ENCODE data around the gene DMRT2.

Gene DMRT2

GRCh38 chr9:1050125-1050895 lies at the start of gene DMRT2:
TSS of gene DMRT2 (plus strand) at chr9:1050357. CDS start at chr9:1051614, 1,257 bp downstream.
- peak; percentile 93 for DNase-seq (ENCODE audit: low spot score)

DNA sequence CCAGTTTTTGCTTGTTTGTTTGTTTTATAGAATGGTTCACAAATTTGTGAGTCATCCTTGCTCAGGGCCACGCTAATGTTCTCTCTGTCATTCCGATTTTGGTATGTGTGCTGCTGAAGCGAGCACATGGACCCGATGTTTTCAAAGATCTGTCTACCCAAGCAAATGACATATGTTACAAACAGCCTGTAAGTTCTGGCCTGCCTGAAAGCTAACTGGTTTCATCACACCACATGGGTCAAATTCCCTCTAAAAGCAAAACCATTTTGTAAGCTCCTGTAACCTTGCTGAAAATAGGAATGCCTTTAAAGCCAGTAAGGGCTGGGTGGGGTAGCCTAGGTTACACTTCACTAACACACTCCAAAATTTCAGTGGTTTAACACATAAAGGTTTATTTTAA lies 48.3 kb upstream of the DMRT2 start:
- DNase-seq (ENCODE audit: low spot score): no peak

- no peak for DNase-seq (ENCODE audit: low spot score)
Observed at GRCh38 chr9:1002678-1003077, 47.5 kb upstream of the DMRT2 start.

GRCh38 chr9:1005043-1005667 lies 45.0 kb upstream of the DMRT2 start:
- peak; percentile 72 for DNase-seq (ENCODE audit: low spot score)

GRCh38 chr9:1007312-1007711 lies 42.8 kb upstream of the DMRT2 start:
- no peak for DNase-seq (ENCODE audit: low spot score)

DNA sequence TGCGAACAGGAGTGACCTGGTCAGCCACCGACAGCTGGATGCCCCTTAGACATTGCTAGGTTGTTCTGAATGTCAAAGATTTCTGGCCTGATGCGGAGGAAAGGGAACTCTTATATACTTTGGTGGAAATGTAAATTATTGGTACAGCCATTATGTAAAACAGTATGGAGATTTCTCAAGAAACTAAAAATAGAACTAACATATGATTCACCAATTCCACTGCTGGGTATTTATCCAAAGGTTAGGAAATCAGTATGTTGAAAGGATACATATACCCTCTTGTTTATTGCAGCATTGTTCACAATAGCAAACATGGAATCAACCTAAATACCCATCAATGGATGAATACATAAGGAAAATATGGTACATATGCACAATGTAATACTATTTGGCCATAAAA lies 41.9 kb upstream of the DMRT2 start:
- no peak for DNase-seq (ENCODE audit: low spot score)

DNA sequence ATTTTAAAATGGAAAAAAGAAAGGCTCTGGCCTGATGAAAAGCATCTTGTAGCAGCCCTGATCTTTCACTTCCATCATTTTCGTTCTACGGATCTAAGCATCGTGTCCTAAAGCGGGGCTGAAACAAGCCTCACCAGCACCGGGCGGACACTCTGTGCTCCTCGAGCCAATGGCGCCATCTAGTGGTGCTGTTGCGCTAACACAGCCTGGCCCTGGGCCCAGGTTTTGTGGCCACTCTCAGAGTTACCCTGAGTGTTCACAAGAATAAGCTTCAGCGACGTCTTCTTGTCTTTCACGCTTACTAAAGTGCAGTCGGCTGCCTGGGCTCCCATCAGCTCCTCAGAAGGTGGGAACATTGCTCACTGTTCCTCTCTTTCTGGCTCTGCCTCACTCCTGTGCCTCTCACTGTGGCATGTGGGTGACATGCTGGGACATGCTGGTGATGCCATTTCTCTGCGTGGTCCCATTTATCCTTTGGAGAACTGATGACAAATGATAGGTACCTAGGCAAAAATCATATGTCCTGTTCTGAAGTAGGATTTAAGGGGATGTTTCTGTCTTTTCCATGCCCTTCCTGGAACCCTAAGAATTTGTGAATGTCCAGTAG lies 41.0 kb upstream of the DMRT2 start:
- DNase-seq (ENCODE audit: low spot score): peak; percentile 79

DNA sequence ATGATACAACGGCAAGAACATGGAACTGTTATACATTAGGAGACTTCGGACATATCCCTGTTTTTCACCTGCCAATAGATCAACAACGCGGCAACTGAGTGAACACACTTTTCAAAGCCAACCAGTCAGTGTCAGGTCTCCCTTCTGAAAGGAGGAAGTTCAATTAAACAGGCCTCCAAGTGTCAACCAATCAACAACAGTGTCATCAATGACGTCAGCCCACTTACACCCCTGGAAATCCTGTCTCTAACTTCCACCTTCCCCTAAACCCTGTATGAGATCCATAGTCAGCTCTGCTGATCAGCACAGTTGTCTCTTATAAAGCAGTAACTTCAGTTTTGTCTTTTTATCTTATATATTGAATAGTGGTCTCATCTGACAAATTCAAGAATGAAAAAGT lies 37.1 kb upstream of the DMRT2 start:
- no peak for DNase-seq (ENCODE audit: low spot score)

DNA sequence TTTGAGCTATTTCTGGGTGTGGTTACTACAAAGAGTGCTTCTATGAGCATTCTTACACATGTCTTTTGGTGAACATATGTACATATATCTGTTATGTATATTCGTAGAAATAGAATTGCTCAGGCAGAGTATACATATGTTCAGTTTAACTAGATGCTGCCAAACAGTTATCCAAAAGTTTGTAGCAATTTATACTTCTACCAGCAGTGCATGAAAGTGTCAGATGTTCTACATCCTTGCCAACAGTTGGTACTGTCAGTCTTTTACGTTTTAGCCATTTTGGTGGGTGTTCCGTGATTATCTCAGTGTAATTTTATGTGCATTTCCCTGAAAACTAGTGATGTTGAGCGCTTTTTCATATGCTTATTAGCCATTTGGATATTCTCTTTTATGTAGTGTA lies 35.9 kb upstream of the DMRT2 start:
- no peak for DNase-seq (ENCODE audit: low spot score)

GRCh38 chr9:1014640-1015039 lies 35.5 kb upstream of the DMRT2 start:
- DNase-seq (ENCODE audit: low spot score): no peak

GRCh38 chr9:1018121-1018520 lies 32.0 kb upstream of the DMRT2 start:
- DNase-seq (ENCODE audit: low spot score): peak; percentile 50

DNA sequence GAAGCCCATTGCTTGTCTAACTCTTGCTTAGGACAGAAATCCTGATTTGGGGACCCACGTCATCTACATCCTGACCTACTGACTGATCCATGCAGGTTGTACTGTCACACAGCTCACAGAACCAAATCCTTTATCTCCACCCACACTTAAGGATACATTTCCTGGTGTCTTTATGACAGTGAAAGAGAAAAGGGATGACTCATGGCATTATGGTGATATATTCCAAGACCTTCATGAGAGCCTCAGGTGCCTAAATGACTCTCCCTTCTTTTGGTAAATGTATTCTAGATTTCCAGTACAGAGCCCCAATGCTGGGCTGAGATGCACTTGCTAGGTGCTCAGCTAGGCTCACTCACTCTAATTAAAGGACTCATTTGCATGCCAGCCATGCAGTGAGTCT lies 26.0 kb upstream of the DMRT2 start:
- DNase-seq (ENCODE audit: low spot score): no peak

DNA sequence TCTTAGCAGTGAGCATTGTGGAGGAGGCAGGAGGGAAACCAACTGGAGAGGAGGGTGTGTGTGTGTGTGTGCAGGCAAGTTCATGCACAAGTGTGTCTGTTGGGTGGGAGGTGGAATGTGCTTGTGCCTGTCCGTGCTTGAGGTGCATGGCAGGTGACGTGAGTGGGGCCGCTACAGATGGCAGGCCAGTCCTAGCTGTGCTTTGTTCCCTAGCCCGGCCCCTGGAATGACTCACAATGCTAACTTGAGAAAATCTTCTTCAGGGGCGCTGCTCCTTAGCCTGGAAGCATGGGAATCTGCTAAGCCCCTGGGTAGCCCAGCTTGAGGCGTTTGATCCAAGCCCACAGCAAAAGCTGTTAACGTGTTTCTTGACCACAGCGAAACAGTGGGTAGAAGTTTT lies 25.0 kb upstream of the DMRT2 start:
- no peak for DNase-seq (ENCODE audit: low spot score)

- DNase-seq (ENCODE audit: low spot score): no peak
Observed at GRCh38 chr9:1026219-1026618, 23.9 kb upstream of the DMRT2 start.

- no peak for DNase-seq (ENCODE audit: low spot score)
Observed at GRCh38 chr9:1028501-1029190, 21.5 kb upstream of the DMRT2 start.

DNA sequence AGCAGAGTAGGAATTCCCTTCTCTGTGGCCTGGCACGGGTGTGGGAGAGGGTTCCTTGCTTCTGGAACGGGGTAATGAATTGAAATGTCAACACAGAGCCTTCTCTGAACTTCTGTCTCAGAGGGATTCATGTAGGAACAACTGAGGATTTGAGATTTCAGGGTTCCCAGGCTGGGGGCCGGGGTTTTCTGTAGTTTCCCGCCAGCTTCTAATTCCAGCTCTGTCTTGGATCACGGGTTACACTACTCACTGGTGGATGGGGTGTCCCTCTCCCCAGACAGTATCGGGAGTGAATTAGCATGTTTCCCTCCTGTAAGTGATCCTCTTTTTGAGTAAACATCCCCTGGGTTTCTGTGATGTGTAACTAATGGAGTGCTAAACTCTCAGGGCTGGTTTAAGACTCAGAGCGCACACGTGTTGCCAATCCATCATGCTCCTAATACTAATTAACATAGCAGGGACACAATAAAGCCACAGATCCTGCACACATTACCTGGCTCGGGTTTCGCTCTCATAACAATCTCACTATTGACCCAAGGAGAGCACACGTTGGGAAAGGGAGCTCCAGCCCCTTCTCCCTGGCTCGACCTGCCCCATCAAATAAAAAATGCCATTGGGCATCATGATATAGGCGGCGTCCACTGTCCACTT lies 18.1 kb upstream of the DMRT2 start:
- DNase-seq (ENCODE audit: low spot score): no peak

DNA sequence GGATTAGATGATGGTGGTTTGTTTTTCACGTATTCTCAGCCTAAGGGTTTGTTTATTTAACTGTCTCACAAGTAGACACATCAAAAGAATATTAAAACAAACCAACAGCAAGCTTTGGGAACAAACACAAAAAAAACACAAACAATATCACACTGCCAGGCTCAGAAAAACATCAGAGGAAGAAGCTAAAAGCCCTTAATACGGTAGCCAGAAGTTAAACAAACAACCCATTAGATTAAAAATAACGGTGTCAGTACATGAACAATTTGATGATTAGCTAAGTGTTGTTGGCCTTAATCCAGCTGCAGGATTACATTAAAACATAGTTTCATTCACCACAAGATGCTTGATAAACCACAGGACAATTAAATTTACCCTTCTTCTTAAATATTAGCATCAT lies 15.9 kb upstream of the DMRT2 start:
- no peak for DNase-seq (ENCODE audit: low spot score)

DNA sequence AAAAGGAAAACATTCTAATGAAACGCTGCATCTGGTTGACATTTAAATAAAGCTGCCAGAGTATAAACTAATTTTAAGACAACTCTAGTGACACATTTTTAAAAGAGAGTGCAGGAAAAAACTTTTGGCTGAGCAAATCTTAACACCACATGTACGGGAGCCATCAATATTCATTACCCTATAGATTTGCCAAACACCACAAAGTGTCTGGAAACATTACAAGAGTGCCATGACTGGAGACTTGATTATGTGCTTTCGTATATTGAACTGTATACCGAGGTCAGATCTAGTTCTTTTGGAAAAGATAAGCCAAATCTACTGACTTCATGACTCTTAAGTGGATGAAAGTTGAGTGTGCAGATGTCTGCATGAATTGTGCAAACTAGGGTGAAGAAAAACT lies 10.6 kb upstream of the DMRT2 start:
- DNase-seq (ENCODE audit: low spot score): no peak

- DNase-seq (ENCODE audit: low spot score): no peak
Observed at GRCh38 chr9:1042466-1042865, 7.7 kb upstream of the DMRT2 start.

DNA sequence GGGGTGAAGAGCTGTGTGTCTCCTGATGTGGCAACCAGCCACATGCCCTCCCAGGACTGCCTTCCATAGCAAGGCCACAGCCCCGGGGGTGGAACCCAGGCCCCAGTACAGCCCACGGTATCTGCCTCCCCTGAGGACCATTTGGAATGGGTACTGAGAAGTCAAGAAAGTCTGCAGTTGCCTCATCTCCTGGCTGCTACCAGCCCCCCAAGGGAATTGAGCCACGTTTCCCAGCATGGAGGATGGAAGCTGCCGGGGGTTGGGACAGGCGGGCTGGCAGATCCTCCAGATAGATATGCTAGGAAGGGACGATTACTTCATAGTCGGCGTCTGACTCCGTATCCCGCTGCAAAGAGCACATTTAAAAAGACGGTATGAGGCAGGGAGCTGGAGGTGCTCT lies 5.5 kb upstream of the DMRT2 start:
- DNase-seq (ENCODE audit: low spot score): no peak

DNA sequence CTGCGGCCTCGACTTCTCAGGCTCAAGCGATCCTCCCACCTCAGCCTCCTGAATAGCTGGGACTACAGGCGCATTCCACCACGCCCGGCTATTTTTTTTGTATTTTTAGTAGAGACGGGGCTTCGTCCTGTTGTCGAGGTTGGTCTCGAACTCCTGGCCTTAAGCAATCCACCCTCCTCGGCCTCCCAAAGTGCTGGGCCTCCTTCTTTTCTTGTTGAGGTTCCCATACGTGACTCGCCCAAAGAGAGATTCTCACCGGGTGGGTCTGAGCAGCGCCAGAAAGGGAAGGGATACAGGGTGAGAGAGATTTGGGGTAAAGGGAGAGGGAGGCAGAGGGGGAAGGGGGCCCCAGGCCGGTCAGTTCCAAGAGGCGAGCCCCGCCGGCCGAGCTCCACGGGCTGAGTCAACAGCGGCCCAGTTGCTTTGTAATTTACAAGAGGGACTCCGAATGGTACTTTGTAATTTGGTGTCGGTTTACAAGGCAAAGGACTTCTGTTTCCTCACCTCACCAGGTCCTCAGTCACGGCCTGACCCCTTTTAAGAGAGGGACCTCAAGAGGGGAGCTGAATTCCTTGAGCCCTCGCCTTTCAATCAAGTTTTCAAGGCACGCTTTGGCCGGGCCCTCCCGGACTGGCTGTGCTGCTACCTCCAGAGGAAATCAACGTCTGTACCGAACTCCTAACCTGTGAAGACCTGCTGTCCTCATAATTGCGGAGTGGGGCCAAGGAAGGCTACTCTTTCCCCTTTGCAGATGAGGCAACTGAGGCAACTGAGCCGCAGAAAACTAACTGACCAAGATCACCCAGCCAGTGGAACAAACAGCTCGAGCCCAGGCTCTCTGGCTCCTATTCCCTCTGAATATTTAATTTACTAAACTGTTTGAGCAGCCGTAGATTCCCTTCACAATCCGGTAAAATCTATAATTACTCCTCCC lies 3.3 kb upstream of the DMRT2 start:
- DNase-seq (ENCODE audit: low spot score): no peak
